Mucosa of descending colon (tissue), 3 donors: ENCODE data around the gene TREX2. TPM values are rescaled to one million over a fixed set of nuclear protein-coding genes. Genes with fewer than 3 reads are reported as not detected.
A peak's percentile ranks its signal among the peaks of the same experiment; 100 is the strongest.

Experiments
- ATAC-seq: fragments of 200-7000 bp; cut with Tn5 transposase; one replicate; pipeline ENCODE4 v1.9.1; 2020; ENCODE audit warnings: mild to moderate bottlenecking, moderate library complexity
- DNase-seq, 3 donors: peaks; one replicate each; pipeline ENCODE4 v3.0.0-alpha.2; 2020
- H3K36me3 ChIP-seq: fragments of 200-600 bp; one replicate; pipeline ENCODE4 v1.8.0; 2021; ENCODE audit warnings: low read depth, mild to moderate bottlenecking
- H3K4me1 ChIP-seq: fragments of 200-600 bp; one replicate; pipeline ENCODE4 v1.8.0; 2021; ENCODE audit warnings: low read depth, mild to moderate bottlenecking
- H3K4me3 ChIP-seq: fragments of 200-600 bp; one replicate; pipeline ENCODE4 v1.8.0; 2021; ENCODE audit warnings: mild to moderate bottlenecking
- H3K9me3 ChIP-seq: fragments of 200-600 bp; one replicate; pipeline ENCODE4 v1.8.0; 2021; ENCODE audit warnings: mild to moderate bottlenecking
- CTCF ChIP-seq: fragments of 200-600 bp; IDR thresholded peaks from one replicate; pipeline ENCODE4 v1.8.0; 2022; ENCODE audit warnings: antibody characterized with exemption, mild to moderate bottlenecking
- intact Hi-C, 2 donors: fragments of 100-400 bp; cut with DNase I in 1 of 2; cut with micrococcal nuclease in 1 of 2; formaldehyde crosslinking; loops; one replicate each; pipeline versions ENCODE4 v1.11.0 to v1.11.1; 2022; cut with DNase I, micrococcal nuclease
- total RNA-seq, 3 donors: library from RNA; stranded (reverse); fragmentation: NEBNext Ultra II Directional in 2 of 3; extraction: Animal tissue kit (Norgen Biotek cat#: 25700) in 2 of 3; gene quantifications; one replicate each; pipeline versions ENCODE4 v1.2.1 to v1.2.4, GENCODE V29; 2021 to 2023
- donor health status: DM: no; HTN: no; CAD: no; lungs with moderate emphysema.
- donor health status: DM: no; HTN: no; CAD: no.
- donor health status: DM: no; HTN: yes; CAD: no.

The TREX2 gene
- total RNA-seq, 3 donors from 2014 or later = 0.55 to 1.2 (median 0.63) TPM

- DNase-seq (no peak), ATAC-seq (no peak)
- H3K4me3 ChIP-seq = no peak overlapping the region
- no peaks in the 10 kb centered on the region for H3K36me3 ChIP-seq
- no peaks in the 10 kb centered on the region for H3K9me3 ChIP-seq
- intact Hi-C loops = no loop called here
- TF ChIP-seq CTCF = no peak
- H3K4me1 ChIP-seq = no peaks in the 10 kb centered on the region
Measured at GRCh38 chrX:153475271-153475670, 29.4 kb upstream of the TREX2 start.

GRCh38 chrX:153474718-153475117 is 28.9 kb upstream of the TREX2 start:
- Histone ChIP-seq H3K9me3 (no peaks in the 10 kb centered on the region), H3K4me1 (no peaks in the 10 kb centered on the region), H3K4me3 (no peak overlapping the region), H3K36me3 (no peaks in the 10 kb centered on the region)
- ATAC-seq (no peak), DNase-seq (peak; percentile 36 to 69 (median 43))
- intact Hi-C loops = no loop called here
- no peak for TF ChIP-seq CTCF

GRCh38 chrX:153474266-153474665 is 28.4 kb upstream of the TREX2 start:
- Histone ChIP-seq H3K4me3 (no peak overlapping the region), H3K9me3 (no peaks in the 10 kb centered on the region), H3K36me3 (no peaks in the 10 kb centered on the region), H3K4me1 (no peaks in the 10 kb centered on the region)
- ATAC-seq (no peak), DNase-seq (no peak)
- no peak for TF ChIP-seq CTCF
- intact Hi-C loops = no loop called here

- DNase-seq (no peak), ATAC-seq (no peak)
- Histone ChIP-seq H3K4me1 (no peaks in the 10 kb centered on the region), H3K36me3 (no peaks in the 10 kb centered on the region), H3K9me3 (no peaks in the 10 kb centered on the region), H3K4me3 (no peak overlapping the region)
- no peak for TF ChIP-seq CTCF
- intact Hi-C loops = no loop called here
Measured at GRCh38 chrX:153473126-153473525, 27.3 kb upstream of the TREX2 start.

GRCh38 chrX:153471663-153472280 is 25.9 kb upstream of the TREX2 start:
- H3K9me3 ChIP-seq = no peaks in the 10 kb centered on the region
- no peaks in the 10 kb centered on the region for H3K4me1 ChIP-seq
- TF ChIP-seq CTCF = no peak
- ATAC-seq (no peak), DNase-seq (no peak)
- no peaks in the 10 kb centered on the region for H3K36me3 ChIP-seq
- intact Hi-C loops = no loop called here
- H3K4me3 ChIP-seq = no peak overlapping the region
